ENCODE data around the gene SSX7.
"Not testable (repeated sequence)": the region's sequence is repeated elsewhere in the genome, so short reads cannot be mapped to it uniquely, and the experiment has no call there.

Gene SSX7

GRCh38 chrX:52654800-52655199, at the start of gene SSX7:
SSX7 (minus strand) TSS chrX:52654900; CDS start chrX:52653472, 1,428 bp downstream.
- not testable (repeated sequence) for DNase-seq

- DNase-seq, result not testable (repeated sequence)
These were observed 37.3 kb upstream of the SSX7 start for GRCh38 chrX:52692034-52692433.

- not testable (repeated sequence) for DNase-seq
These were observed 7.5 kb upstream of the SSX7 start for GRCh38 chrX:52662218-52662617.

GRCh38 chrX:52655475-52655874, 775 bp upstream of the SSX7 start:
- not testable (repeated sequence) for DNase-seq

- not testable (repeated sequence) for DNase-seq
These were observed 4.0 kb downstream of the SSX7 start for GRCh38 chrX:52650676-52651075.

- DNase-seq, result not testable (repeated sequence)
These were observed 5.7 kb downstream of the SSX7 start for GRCh38 chrX:52648956-52649355.

GRCh38 chrX:52628483-52628882, 26.2 kb downstream of the SSX7 start:
- DNase-seq, result not testable (repeated sequence)

GRCh38 chrX:52620661-52621060, 34.0 kb downstream of the SSX7 start:
- DNase-seq, result not testable (repeated sequence)

- no peak for DNase-seq
These were observed 45.7 kb downstream of the SSX7 start for GRCh38 chrX:52608961-52609360.

- not testable (repeated sequence) for DNase-seq
These were observed 51.5 kb downstream of the SSX7 start for GRCh38 chrX:52603151-52603550.

GRCh38 chrX:52598886-52599285, 55.8 kb downstream of the SSX7 start:
- no peak for DNase-seq

- DNase-seq, result no peak
These were observed 60.0 kb downstream of the SSX7 start for GRCh38 chrX:52594658-52595057.
